CD1c-positive myeloid dendritic cell (primary cell): ENCODE data around the gene LRRC23.
A peak's percentile ranks its signal among the peaks of the same experiment; 100 is the strongest.
"Not testable (repeated sequence)": the region's sequence is repeated elsewhere in the genome, so short reads cannot be mapped to it uniquely, and the experiment has no call there.

Source experiments
- DNase-seq: peaks from one replicate; pipeline ENCODE4 v3.0.0-alpha.2; 2016; ENCODE audit errors: extremely low spot score

Gene LRRC23

GRCh38 chr12:6904280-6905276 lies at the start of gene LRRC23:
Gene LRRC23, plus strand, starts transcription at chr12:6904822. Its CDS starts 812 bp downstream, at chr12:6905634.
- peak; percentile 98 for DNase-seq

GRCh38 chr12:6855322-6855721 lies 49.3 kb upstream of the LRRC23 start:
- no peak for DNase-seq

- no peak for DNase-seq
Observed at GRCh38 chr12:6858799-6859198, 45.8 kb upstream of the LRRC23 start.

- DNase-seq, result no peak
Observed at GRCh38 chr12:6860116-6860515, 44.5 kb upstream of the LRRC23 start.

GRCh38 chr12:6860942-6861341 lies 43.7 kb upstream of the LRRC23 start:
- DNase-seq, result no peak

- no peak for DNase-seq
Observed at GRCh38 chr12:6861391-6861790, 43.2 kb upstream of the LRRC23 start.

- no peak for DNase-seq
Observed at GRCh38 chr12:6863033-6863432, 41.6 kb upstream of the LRRC23 start.

- DNase-seq, result no peak
Observed at GRCh38 chr12:6863586-6864321, 40.9 kb upstream of the LRRC23 start.

- not testable (repeated sequence) for DNase-seq
Observed at GRCh38 chr12:6865307-6865706, 39.3 kb upstream of the LRRC23 start.

- DNase-seq, result no peak
Observed at GRCh38 chr12:6866163-6866919, 38.3 kb upstream of the LRRC23 start.

- DNase-seq, result peak; percentile 83
Observed at GRCh38 chr12:6866920-6867412, 37.7 kb upstream of the LRRC23 start.

GRCh38 chr12:6867413-6868210 lies 37.0 kb upstream of the LRRC23 start, which contains the start of gene TPI1:
Gene TPI1, plus strand, starts transcription at chr12:6867531. Its CDS starts 36 bp downstream, at chr12:6867567.
- DNase-seq, result peak; percentile 93

GRCh38 chr12:6868211-6869048 lies 36.2 kb upstream of the LRRC23 start:
- DNase-seq, result no peak

GRCh38 chr12:6869049-6870021 lies 35.3 kb upstream of the LRRC23 start:
- peak; percentile 86 for DNase-seq

- not testable (repeated sequence) for DNase-seq
Observed at GRCh38 chr12:6870304-6870703, 34.3 kb upstream of the LRRC23 start.

GRCh38 chr12:6871052-6871957 lies 33.3 kb upstream of the LRRC23 start:
- DNase-seq, result no peak
